Hippocampal formation (tissue), 2 donors: ENCODE results near the gene SKIL.

Experiments used
- DNase-seq, 2 donors: peaks; one replicate each; lab custom pipeline; 2025; lab: John Stamatoyannopoulos, UW

Gene SKIL

DNA sequence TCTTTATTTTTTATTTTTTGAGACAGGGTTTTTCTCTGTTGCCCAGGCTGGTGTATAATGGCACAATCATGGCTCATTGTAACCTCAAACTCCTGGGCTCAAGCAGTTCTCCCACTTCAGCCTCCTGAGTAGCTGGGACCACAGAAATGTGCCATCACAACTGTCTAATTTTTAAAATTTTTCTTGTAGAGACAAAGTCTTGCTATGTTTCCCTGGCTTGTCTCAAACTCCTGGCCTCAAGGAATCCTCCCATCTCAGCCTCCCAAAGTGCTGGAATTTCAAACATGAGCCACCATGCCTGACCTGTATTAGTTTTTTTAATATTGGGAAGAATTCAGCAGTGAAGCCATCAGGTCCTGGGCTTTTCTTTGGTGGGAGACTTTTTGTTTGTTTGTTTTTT is 47.6 kb downstream of the SKIL start:
- no peak for DNase-seq

DNA sequence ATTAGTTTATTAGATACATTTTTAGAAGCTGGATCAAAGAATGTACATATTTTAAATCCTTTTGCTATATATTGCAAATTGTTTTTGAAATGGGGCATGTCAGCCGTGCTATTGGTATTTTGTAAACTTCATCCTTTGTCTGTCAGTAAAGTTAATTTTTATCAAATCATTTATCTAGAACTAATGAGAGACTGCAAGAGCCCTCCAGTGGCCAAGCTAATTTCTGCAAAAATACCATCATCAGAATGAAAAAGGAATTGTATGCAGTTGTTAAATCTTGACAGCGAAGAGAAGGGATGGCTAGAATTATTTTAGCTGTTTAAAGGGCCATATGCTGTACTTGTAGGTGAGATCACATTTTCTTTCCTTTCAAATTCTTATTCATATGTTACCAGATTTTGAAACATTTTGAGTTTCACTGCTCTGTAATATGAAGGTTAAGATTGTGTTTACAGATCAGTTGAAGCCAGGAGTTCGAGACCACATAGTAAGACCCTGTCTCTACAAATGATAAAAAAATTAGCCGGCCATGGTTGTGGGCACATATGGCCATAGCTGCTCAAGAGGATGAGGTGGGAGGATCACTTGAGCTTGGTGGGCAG is 53.0 kb downstream of the SKIL start:
- peak in 1 of 2 donors; percentile 52 for DNase-seq

DNA sequence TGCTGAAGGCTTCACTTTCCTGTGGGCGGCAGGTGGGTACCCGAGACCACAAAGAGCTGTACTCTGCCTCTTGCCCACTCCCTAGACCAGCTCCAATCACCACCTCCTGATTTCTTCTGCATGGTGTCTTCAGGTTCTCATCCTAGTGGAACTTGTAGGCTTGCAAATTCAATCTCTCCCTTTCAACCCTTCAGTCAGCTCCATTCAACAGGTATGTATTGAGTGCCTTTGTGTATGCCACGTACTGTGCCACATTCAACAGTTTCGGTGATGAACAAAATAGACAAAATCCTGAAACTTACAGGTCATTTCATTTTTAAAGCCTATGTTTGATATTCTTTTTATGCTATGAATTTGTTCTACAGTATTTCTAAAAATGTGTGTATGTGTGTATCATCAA is 55.8 kb downstream of the SKIL start:
- no peak for DNase-seq

DNA sequence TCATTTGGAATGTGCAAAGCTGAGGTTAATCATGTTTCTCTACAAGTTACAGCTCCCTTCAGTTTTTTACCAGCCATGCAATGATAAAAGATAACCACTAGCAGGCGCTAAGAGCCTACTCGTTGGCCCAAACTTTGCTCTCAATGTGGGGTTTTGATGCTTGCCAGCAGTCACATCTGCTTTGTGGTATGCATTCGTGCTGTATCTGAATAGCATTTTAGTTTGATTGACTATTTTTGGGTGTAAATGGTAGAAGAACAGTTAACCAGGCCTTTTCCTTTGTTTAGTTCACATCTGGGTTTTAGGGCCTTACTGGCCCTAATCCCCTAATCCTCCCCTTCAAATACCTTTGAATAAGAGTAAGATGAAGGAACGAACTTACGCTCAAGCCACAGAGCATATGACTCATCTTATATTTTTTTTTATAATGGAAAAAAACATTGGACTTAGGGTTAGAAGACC is 56.7 kb downstream of the SKIL start:
- DNase-seq, result peak; percentile 32 to 77

DNA sequence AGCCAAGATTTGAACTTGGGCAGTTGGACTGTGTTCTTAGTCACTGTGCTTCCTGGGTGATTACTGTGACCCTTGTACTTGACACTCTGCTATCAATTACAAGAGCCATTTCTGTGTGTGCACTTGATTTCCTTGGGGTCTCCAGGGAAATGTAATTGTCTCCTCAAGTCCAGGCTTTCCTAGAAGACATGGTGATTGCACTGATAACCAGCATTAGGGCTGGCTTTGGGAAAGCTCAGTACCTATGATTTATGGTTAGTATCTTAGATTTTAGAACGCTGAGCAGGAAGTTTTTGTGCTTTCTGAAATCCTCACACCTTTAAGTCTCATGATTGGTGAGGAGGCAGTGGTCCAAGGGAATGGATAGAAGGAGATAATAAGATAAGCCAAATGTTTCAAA is 59.6 kb downstream of the SKIL start:
- no peak for DNase-seq

DNA sequence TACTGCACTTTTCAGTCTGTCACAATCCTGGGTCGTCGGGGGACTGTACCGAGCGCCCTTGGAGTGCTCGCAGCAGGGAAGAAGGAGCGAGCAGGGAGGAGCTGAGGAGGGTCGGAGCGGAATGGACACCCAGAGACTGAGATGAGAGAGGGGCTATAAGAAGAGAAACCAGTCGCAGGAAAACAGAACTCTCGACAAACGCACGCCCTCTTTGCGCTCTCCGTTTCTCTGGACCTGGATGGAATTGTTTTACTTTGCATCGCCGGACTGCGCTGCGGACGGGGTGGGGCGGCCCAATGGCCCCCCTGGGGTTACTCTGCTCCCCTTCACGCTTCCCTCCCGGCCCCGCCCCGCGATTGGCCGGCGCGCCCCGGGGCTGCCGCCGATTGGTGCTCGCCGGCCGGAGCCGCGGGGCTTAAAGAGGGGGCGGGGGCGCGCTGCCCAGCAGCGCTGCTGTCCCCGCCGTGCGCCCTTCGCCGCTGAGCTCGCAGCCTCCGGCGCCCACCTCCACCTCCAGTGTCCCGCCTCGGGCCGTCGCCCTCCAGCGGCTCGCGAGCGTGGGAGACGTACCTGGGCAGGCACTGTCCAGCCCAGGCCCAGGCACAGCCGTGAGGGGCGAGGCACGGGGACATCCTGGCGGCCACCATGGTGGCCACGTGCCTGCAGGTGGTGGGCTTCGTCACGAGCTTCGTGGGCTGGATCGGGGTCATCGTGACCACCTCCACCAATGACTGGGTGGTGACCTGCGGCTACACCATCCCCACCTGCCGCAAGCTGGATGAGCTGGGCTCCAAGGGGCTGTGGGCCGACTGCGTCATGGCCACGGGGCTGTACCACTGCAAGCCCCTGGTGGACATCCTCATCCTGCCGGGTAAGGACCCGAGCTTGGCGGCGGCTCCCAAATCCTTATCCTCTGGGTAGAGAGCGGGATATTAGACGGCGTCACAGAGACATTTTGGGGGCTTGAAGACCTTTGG is 61.2 kb downstream of the SKIL start, which contains the start of gene CLDN11:
CLDN11 (plus strand) TSS at position 447 of the 977 bp plus-strand sequence; CDS start at position 646, 199 bp downstream.
- peak; percentile 74 to 80 for DNase-seq

DNA sequence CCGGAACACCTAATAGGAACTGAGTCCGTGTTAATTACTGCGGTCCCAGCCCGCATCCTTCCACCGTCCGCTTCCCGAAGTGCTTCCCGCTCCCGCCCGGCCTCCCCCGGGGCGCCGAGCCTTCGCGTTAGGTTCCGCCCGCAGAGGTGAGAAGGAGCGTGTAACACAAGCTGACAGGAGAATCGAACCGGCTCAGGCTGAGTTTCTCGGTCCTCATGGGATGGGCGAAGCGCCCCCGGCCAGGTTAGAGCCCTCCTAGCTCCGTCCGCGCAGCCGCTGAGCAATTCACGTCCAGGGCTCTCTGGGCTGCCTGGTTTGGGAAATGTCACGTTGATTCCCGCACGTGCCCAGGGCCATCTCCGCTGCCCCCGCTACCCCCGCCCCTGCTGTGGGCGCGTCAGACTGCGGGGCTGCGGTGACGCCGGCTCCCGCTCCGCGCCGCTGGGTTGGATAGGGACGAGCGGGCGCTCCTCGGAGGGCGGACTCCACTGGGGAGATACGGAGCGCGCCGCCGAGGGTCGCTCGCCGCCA is 62.1 kb downstream of the SKIL start:
- DNase-seq, result peak; percentile 31 to 53

DNA sequence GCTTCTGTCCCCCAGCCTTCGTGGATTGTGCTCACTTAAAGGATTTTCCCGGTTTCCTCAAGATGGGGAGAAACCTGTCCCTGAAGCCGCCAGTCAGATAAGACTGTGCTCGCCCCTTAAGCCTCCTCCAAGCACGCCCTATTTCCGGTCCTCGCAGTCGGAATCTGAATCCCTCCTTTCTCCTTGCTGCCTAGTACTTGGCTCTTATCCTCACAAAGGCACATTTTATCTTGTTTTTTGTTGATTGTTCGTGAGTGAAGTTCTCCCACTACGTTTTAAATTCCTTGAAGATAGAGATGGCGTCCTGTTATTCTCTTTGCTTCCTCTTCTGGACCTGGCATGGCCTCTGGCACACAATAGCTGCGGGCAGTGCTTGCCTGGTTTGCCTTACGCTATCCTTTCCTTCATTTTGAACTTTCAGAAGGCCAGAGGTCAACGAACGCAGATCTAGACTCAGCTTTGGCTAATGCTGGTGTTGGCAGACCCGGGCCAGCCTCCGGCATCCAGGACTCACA is 62.8 kb downstream of the SKIL start:
- no peak for DNase-seq

DNA sequence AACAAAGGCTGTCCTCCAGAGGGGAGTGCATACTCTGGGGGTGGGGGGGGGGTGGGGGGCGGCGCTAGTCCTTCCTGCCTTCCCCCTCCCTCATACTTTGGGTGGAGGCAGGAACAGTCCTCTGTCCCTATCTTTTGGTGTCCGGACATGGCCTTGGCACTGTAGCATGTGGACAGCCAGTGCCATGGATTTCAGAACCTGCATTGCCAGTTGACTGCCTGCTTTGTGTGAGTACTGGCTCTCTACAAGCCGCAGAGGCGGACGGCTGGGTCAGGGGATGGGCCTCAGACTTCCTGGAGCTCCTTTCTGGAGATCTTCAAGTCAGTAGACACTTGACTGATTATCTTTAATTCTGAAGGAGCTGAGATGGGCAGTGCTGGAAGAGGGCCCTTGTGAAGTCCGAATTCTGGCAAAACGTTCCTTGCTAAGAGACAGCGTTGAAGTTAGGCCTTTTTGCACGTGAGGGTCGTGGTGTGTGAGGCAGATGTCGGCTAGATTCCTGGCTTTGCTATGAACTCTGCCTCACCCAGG is 63.7 kb downstream of the SKIL start:
- peak; percentile 66 to 73 for DNase-seq

DNA sequence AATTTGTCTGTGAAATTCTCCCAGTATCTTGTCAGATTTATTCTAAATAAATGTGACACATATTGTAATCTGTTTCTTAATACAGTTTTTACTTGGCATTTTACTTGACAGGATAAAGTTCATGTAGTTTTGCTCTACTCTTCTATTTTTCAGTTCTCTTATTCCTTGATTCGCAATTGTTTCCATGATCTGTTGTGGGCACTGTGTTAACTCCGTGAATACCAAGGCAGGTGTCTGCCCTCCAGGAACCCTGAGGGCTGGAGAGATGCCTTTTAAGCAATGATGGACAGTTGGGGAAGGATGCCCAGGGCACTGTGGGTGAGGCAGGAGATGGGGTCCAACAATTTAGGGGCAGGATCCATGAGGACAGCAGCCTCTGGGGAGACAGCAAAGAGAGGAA is 64.2 kb downstream of the SKIL start:
- no peak for DNase-seq

DNA sequence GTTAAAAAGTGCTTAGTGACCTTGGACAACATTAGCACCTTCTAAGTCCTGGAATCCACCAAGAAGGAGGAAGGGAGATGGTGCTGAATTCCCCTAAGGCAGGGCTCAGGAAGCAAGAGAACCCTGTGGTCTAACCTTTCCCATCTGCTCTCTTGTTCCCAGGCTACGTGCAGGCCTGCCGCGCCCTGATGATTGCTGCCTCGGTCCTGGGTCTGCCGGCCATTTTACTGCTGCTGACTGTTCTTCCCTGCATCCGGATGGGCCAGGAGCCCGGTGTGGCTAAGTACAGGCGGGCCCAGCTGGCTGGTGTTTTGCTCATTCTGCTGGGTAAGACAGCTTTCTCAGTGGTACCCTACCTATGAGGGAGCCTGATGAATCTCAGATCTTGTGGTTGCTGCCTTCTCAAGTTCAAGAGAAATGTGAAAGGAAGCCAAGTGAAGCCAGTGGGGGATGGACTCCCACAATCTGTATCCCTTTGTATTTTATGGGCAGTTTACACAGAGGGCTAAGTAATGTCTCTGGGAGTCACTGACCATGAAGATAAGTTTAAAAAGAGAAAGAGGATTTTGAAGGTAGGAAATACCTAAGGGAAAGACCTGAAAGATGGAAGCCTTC is 65.6 kb downstream of the SKIL start:
- DNase-seq, result no peak

DNA sequence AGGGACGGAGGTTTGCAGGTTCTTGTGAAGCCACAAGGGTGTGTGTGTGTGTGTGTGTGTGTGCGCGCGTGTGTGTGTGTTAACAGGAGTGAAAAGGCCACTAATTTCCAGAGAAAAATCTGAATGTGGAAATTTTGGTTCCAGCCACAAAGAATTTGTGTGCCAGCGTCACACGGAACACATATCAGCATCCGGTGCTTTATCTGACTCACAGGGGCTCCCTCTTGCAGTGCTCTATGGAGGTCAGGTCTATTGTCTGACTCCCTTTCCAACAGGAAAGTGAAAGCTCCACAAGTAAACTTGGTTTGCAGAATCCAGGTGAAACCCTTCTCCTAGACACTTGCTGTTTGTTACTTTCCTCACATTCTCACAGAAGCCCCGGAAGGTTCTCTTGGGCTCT is 67.4 kb downstream of the SKIL start:
- no peak for DNase-seq

DNA sequence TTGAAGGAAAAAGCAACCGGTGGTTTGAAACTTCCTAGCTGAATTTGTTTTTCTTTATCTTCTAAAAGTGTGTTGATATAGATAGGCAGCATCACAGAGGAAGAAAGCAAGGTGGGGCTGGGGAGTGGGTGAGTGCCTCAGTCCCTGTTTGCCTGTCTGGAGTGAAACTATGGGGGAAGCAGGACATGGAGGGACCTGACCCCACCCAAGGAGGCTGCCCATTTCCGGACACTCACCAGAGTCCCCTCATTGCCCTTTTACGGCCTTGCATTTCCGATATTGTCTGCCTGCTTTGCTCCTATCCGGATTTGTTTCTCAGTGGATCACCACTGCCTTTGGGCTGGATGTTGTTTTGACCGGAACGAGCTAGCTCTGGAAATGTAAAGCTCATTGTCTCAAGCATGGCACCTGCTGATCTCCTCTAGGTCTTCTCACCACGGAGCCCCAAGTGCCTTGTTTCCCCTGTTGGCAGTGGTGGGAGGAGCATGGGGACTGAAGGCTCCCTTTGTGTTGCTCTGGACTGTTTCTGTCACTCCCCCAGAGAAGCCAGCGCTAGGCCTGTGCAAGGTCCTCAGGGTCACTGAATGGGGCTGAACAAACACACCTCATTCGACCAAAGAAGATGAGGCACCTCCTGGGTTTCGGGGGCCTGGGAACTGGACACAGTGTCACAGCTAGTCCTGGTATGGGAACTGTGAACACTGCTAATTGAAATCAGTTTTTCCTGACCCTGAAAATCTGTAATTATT is 68.2 kb downstream of the SKIL start:
- DNase-seq, result peak; percentile 79 to 89

DNA sequence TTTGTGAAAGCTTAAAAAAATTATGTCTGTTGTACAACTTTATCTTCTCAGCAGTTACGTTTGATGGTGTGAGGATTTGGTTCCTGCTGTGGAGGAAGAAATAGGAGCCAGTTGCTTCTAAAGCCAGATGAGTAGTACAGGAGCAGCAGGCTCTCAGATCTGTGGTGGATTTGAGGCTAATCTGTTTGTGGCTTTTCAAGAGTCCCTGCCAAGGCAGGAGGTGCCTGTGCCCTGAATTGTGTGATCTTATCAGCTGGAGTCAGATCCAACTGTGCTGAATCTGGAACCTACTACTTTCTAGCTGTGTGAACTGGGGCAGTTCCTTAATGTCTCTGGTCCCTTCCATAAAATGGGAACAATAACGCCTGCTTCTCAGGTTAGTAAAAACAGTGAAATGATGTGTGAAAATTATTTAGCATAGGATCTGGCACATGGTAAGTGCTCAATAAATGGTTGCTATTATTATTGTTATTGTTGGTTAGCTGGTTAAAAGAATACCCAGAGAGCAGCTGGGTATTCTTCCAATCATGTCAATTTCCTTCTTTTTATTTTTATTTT is 68.8 kb downstream of the SKIL start:
- DNase-seq, result no peak

DNA sequence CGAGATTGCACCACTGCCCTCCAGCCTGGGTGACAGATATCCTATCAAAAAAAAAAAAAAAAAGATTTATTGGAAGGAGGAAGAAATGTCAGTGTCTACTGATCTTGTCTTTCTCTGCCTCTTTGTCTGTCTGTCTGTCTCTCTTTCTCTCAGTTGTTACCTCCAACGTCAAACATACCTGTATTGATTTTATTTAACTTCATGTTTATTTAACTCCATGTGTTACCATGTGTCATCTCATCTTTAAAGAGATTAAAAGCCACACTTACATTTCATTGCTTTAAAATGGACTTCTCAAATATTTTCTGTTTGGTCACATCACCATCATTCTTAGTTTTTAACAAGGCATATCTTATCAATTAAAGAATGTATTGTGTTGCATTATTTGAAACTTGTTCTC is 70.6 kb downstream of the SKIL start:
- DNase-seq, result no peak

DNA sequence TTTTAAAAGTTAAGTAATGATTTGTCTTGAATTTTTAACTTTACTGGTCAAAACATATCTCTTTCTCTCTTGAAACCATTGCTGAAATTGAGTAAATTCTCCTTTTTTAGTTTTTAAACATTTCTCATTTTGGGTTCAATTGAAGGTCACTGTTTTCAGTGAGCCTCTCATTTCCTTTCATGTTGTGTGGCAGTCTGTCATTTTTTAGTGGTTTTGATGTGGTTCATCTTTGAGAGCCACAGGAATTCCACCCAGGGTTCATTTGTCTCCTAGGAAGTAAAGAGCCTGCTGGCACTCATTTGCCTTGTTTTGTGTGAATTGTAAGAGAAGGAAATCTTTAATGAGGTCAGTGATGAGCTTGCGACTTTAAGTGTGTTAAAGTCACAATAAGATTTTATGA is 71.5 kb downstream of the SKIL start:
- no peak for DNase-seq

DNA sequence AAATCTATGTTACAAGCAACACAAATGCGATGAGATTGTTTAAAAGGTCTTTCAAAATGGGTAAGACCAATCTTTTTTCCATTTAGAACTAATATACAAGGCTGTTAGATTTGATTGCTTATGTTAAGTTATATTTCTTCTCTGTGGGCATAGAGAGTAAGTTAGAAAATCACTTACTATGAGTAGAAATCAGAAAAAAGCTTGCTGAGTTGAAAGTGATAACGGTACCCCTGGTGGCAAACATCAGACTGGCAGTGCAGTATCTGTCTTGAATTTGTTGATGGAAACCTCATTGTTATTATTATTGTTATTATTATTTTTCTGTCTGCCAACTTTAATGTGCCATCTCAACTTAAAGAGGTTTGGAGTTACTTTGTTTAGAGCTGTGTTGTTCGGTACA is 73.5 kb downstream of the SKIL start:
- no peak for DNase-seq

DNA sequence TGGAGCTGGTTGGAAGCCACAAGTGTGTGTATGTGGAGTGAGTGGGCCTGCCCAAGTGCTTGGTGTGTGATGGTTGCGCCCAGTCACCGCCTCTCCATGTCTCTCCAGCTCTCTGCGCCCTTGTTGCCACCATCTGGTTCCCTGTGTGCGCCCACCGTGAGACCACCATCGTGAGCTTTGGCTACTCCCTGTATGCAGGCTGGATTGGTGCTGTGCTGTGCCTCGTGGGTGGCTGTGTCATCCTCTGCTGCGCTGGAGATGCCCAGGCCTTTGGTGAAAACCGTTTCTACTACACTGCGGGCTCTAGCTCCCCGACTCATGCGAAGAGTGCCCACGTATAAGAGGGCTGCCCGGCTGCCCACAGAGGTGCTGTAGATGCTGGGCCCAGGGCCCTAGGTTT is 74.9 kb downstream of the SKIL start:
- DNase-seq, result no peak

DNA sequence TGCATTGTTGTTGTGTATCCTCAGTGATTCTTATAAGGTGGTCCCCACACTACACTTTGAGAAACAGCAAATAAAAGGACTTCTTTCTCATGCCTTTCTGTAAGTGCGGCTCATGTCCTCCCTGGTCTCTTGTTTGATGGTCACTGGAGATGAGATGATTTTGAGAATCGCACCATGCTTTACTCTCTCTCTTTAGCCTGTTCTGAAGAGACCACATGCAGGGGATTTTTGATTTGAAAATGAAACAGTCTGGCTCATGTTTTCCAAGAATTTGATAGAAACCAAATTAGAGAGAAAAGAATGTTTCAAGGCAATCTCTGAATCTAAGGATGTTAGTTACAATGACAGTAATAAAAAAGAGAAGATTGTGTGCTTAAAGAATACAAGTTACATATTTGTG is 79.2 kb downstream of the SKIL start:
- DNase-seq, result no peak

DNA sequence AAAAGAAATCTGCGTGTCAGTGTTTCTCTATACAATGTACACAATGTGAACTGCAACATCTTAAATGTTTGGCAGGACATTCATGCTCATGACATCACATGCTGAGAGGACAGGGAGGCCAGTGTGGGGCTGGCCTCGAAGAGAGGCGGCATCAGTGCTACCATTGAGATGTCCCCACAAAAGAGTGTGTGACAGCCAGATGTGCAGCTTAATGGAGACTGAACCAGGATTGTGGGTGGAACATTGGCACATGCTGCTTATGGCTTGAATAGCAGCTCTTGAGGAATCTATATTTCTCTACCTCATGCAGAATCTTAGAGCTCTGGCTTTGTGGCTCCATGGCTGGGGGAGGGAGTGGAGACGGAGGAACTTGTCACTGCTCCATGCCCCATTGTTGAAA is 79.7 kb downstream of the SKIL start:
- DNase-seq, result peak; percentile 85 to 90
